Trophoblast cell (in vitro differentiated cells and primary cell): Measurements from ENCODE around the gene SMCO2.

Experiments
- DNase-seq, 2 donors: peaks; one replicate each; pipeline ENCODE4 v3.0.0-alpha.2; 2016
- H2AFZ ChIP-seq: 2 replicates; pipeline ENCODE4 v1.6.1; 2013; ENCODE audit warnings: low read length, moderate library complexity, mild to moderate bottlenecking; ENCODE audit not compliant: insufficient read depth, poor library complexity
- H2AK5ac ChIP-seq: 2 replicates; pipeline ENCODE4 v1.6.1; 2013; ENCODE audit warnings: mild to moderate bottlenecking, low read length
- H2BK120ac ChIP-seq: 2 replicates; pipeline ENCODE4 v1.6.1; 2013; ENCODE audit warnings: low read length, mild to moderate bottlenecking, moderate library complexity; ENCODE audit not compliant: insufficient read depth, poor library complexity
- H2BK12ac ChIP-seq: 2 replicates; pipeline ENCODE4 v1.6.1; 2013; ENCODE audit warnings: mild to moderate bottlenecking, low read length, moderate library complexity
- H2BK5ac ChIP-seq: 2 replicates; pipeline ENCODE4 v1.6.1; 2013; ENCODE audit warnings: low read length, low read depth, moderate library complexity, mild to moderate bottlenecking; ENCODE audit not compliant: poor library complexity
- H3K14ac ChIP-seq: 2 replicates; pipeline ENCODE4 v1.6.1; 2013; ENCODE audit warnings: mild to moderate bottlenecking, low read length
- H3K18ac ChIP-seq: 2 replicates; pipeline ENCODE4 v1.6.1; 2013; ENCODE audit warnings: mild to moderate bottlenecking, low read length
- H3K23ac ChIP-seq: 2 replicates; pipeline ENCODE4 v1.6.1; 2013; ENCODE audit warnings: low read length
- H3K27ac ChIP-seq: 2 replicates; pipeline ENCODE4 v1.5.1; 2013; ENCODE audit warnings: low read depth, mild to moderate bottlenecking, inconsistent platforms, low read length, moderate library complexity
- H3K27me3 ChIP-seq: 2 replicates; pipeline ENCODE4 v1.6.1; 2013; ENCODE audit warnings: inconsistent platforms, mild to moderate bottlenecking, low read length, moderate library complexity; ENCODE audit not compliant: insufficient read depth
- H3K36me3 ChIP-seq, 2 experiments: 1 replicate in 1 of 2; 2 replicates in 1 of 2; pipeline ENCODE4 v1.6.1; 2013; ENCODE audit warnings: low read length in 2 of 2, mild to moderate bottlenecking in 2 of 2, moderate library complexity in 1 of 2; ENCODE audit not compliant: insufficient read depth in 2 of 2, control insufficient read depth in 1 of 2
- H3K4ac ChIP-seq: 2 replicates; pipeline ENCODE4 v1.6.1; 2013; ENCODE audit warnings: low read depth, mild to moderate bottlenecking, low read length, moderate library complexity
- H3K4me1 ChIP-seq, 2 experiments: 1 replicate in 1 of 2; 2 replicates in 1 of 2; pipeline ENCODE4 v1.6.1; 2013; ENCODE audit warnings: low read length in 2 of 2, mild to moderate bottlenecking in 2 of 2, moderate library complexity in 1 of 2; ENCODE audit not compliant: insufficient read depth in 2 of 2, control insufficient read depth in 1 of 2
- H3K4me2 ChIP-seq: 2 replicates; pipeline ENCODE4 v1.6.1; 2013; ENCODE audit warnings: inconsistent platforms, mild to moderate bottlenecking, low read length, moderate library complexity
- H3K4me3 ChIP-seq: 2 replicates; pipeline ENCODE4 v1.5.1; 2013; ENCODE audit warnings: mild to moderate bottlenecking, low read depth, low read length, inconsistent platforms
- H3K79me1 ChIP-seq: one replicate; pipeline ENCODE4 v1.6.1; 2013; ENCODE audit warnings: low read length
- H3K79me2 ChIP-seq: 2 replicates; pipeline ENCODE4 v1.6.1; 2013; ENCODE audit warnings: low read length, mild to moderate bottlenecking; ENCODE audit not compliant: control insufficient read depth, insufficient read depth, poor library complexity
- H3K9ac ChIP-seq: 2 replicates; pipeline ENCODE4 v1.6.1; 2013; ENCODE audit warnings: mild to moderate bottlenecking, low read length
- H3K9me3 ChIP-seq: 2 replicates; pipeline ENCODE4 v1.6.1; 2013; ENCODE audit warnings: low read depth, mild to moderate bottlenecking, control low read depth, inconsistent platforms, low read length; ENCODE audit not compliant: insufficient read depth
- H4K12ac ChIP-seq: 2 replicates; pipeline ENCODE4 v1.6.1; 2013; ENCODE audit warnings: low read depth, mild to moderate bottlenecking, low read length, moderate library complexity
- H4K8ac ChIP-seq: 2 replicates; pipeline ENCODE4 v1.6.1; 2013; ENCODE audit warnings: low read depth, mild to moderate bottlenecking, low read length, moderate library complexity
- H4K91ac ChIP-seq: one replicate; pipeline ENCODE4 v1.6.1; 2013; ENCODE audit warnings: low read depth, mild to moderate bottlenecking, low read length, moderate library complexity
- WGBS: extraction: QIAGEN DNeasy Blood & Tissue Kit; methylation state at CpG from one replicate; pipeline ENCODE4 v1.1.7; 2013; ENCODE audit warnings: missing lambda C conversion rate; ENCODE audit not compliant: insufficient read length, insufficient coverage; ENCODE audit errors: extremely low coverage; 5-methylcytosine and 5-hydroxymethylcytosine counted together

The SMCO2 gene

DNA sequence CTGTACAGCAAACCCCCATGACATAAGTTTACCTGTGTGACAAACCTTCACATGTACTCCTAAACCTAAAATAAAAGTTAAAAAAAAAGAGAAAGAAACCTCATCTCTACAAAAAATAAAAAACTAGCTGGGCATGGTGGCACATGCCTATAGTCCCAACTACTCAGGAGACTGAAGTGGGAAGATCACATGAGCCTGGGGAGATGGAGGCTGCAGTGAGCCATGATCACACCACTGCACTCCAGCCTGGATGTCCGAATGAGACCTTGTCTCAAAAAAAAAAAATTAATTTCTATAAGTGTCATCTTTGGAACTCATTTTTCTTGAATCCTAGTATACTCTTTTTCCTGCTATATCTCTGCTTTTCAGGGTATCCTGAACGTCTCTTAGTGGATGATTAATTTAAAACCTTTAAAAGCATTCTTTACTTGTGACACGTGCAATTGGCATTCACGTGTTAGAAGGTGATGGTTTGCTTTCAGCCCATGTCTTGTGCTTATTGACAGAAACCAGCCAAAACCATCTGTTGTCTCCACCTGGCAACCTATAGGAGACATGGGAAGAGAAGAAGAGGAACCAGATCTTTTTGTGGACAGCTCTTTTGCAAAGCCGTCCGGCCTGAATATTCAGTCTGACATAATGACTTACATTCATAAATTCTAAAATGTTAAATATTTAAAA is 46.9 kb downstream of the SMCO2 start:
- Histone ChIP-seq H2BK12ac (no peak overlapping the region), H3K23ac (no peak overlapping the region), H3K79me2 (no peaks in the 10 kb centered on the region), H3K4me3 (no peak overlapping the region), H3K14ac (no peak overlapping the region), H3K4ac (no peak overlapping the region), H3K27me3 (no peaks in the 10 kb centered on the region), H3K4me2 (no peak overlapping the region), H2BK120ac (no peak overlapping the region), H2AFZ (no peak overlapping the region), H3K36me3 (no peaks in the 10 kb centered on the region), H4K91ac (no peak overlapping the region), H4K12ac (no peak overlapping the region), H3K9ac (no peak overlapping the region), H3K79me1 (no peaks in the 10 kb centered on the region), H3K27ac (no peak overlapping the region), H3K4me1 (no peaks in the 10 kb centered on the region), H3K18ac (no peak overlapping the region), H2AK5ac (no peak overlapping the region), H4K8ac (no peak overlapping the region), H2BK5ac (no peak overlapping the region), H3K9me3 (no peaks in the 10 kb centered on the region)
- WGBS: no CpG with 5 or more reads among the region's 6 CpGs
- peak; percentile 20 to 59 for DNase-seq

DNA sequence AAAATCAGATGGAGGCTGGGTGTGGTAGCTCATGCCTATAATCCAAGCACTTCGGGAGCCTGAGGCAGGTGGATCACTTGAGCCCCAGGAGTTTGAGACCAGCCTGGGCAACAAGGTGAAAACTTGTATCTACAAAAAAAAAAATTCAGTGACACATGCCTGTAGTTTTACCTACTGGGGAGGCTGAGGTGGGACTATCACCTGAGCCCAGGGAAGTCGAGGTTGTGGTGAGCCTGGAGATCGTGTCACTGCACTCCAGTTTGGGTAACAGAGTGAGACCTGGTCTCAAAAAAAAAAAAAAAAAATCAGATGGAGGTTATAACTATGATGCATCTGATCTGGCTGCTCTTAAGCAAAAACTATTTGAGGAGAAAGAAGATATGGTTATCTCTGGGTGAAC is 50.9 kb downstream of the SMCO2 start:
- Histone ChIP-seq H3K4ac (no peak overlapping the region), H3K14ac (no peak overlapping the region), H3K4me2 (no peak overlapping the region), H4K91ac (no peak overlapping the region), H3K4me1 (no peaks in the 10 kb centered on the region), H3K23ac (no peak overlapping the region), H3K27ac (no peak overlapping the region), H4K12ac (no peak overlapping the region), H2BK5ac (no peak overlapping the region), H3K9me3 (no peaks in the 10 kb centered on the region), H3K36me3 (no peaks in the 10 kb centered on the region), H2AK5ac (no peak overlapping the region), H3K18ac (no peak overlapping the region), H3K4me3 (no peak overlapping the region), H2AFZ (no peak overlapping the region), H3K79me2 (no peaks in the 10 kb centered on the region), H2BK120ac (no peak overlapping the region), H2BK12ac (no peak overlapping the region), H3K79me1 (no peaks in the 10 kb centered on the region), H4K8ac (no peak overlapping the region), H3K9ac (no peak overlapping the region), H3K27me3 (no peaks in the 10 kb centered on the region)
- no CpG with 5 or more reads among the region's 3 CpGs for WGBS
- no peak for DNase-seq

DNA sequence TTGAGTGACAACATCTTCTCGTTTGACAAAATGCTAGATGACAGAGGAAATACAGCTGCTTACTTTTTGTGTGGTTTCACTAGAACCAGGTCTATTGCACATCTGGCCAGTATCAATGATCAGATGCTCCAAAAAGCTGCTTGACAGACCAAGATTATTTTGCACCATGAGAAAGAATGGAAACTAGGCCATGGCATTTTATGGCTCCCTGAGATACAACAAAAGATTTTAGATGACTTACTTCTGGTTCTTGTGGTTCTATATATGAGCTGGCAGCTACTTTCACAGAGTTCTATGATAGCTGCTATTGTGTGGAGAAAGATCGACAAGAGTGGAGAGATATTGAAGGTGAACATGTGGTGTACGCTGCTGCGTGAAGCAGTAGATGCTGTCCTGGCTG is 51.6 kb downstream of the SMCO2 start:
- Histone ChIP-seq H2BK5ac (no peak overlapping the region), H2AFZ (no peak overlapping the region), H2BK12ac (no peak overlapping the region), H3K9me3 (no peaks in the 10 kb centered on the region), H2BK120ac (no peak overlapping the region), H3K4ac (no peak overlapping the region), H3K14ac (no peak overlapping the region), H3K27ac (no peak overlapping the region), H3K27me3 (no peaks in the 10 kb centered on the region), H4K8ac (no peak overlapping the region), H3K4me3 (no peak overlapping the region), H4K91ac (no peak overlapping the region), H3K36me3 (no peaks in the 10 kb centered on the region), H2AK5ac (no peak overlapping the region), H3K79me1 (no peaks in the 10 kb centered on the region), H4K12ac (no peak overlapping the region), H3K23ac (no peak overlapping the region), H3K79me2 (no peaks in the 10 kb centered on the region), H3K18ac (no peak overlapping the region), H3K4me2 (no peak overlapping the region), H3K4me1 (no peaks in the 10 kb centered on the region), H3K9ac (no peak overlapping the region)
- no peak for DNase-seq
- WGBS: no CpG with 5 or more reads among the region's 4 CpGs

DNA sequence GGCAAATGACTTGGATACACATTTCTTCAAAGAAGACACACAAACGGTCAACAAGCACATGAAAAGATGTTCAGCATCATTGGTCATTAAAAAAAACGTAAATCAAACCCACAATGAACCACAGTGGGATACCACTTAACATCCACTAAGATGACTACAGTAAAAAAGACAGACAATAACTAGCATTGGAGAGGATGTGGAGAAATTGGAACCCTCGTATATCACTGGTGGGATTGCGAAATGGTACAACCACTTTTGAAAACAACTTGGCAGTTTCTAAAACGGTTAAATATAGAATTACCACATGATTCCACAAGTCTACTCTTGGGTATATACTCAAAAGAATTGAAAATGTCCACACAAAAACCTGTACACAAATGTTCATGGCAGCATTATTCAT is 52.2 kb downstream of the SMCO2 start:
- DNase-seq: no peak
- Histone ChIP-seq H2AFZ (no peak overlapping the region), H4K8ac (no peak overlapping the region), H2AK5ac (no peak overlapping the region), H3K9me3 (no peaks in the 10 kb centered on the region), H3K79me2 (no peaks in the 10 kb centered on the region), H3K9ac (no peak overlapping the region), H3K4ac (no peak overlapping the region), H4K12ac (no peak overlapping the region), H4K91ac (no peak overlapping the region), H3K27me3 (no peaks in the 10 kb centered on the region), H3K36me3 (no peaks in the 10 kb centered on the region), H3K27ac (no peak overlapping the region), H3K4me1 (no peaks in the 10 kb centered on the region), H3K79me1 (no peaks in the 10 kb centered on the region), H3K4me3 (no peak overlapping the region), H2BK120ac (no peak overlapping the region), H3K4me2 (no peak overlapping the region), H3K23ac (no peak overlapping the region), H2BK5ac (no peak overlapping the region), H3K14ac (no peak overlapping the region), H3K18ac (no peak overlapping the region), H2BK12ac (no peak overlapping the region)
- no CpG with 5 or more reads among the region's 5 CpGs for WGBS
